ENCODE measurements around the gene PRR5. TPM values are rescaled to one million over a fixed set of nuclear protein-coding genes. Genes with fewer than 3 reads are reported as not detected.

The PRR5 gene
- total and polyA plus RNA-seq, 2 of the 13 experiments (the other 11 are each of a cell fraction or from before 2014, with no cell fraction given), result 11.6 to 27.5 TPM

DNA sequence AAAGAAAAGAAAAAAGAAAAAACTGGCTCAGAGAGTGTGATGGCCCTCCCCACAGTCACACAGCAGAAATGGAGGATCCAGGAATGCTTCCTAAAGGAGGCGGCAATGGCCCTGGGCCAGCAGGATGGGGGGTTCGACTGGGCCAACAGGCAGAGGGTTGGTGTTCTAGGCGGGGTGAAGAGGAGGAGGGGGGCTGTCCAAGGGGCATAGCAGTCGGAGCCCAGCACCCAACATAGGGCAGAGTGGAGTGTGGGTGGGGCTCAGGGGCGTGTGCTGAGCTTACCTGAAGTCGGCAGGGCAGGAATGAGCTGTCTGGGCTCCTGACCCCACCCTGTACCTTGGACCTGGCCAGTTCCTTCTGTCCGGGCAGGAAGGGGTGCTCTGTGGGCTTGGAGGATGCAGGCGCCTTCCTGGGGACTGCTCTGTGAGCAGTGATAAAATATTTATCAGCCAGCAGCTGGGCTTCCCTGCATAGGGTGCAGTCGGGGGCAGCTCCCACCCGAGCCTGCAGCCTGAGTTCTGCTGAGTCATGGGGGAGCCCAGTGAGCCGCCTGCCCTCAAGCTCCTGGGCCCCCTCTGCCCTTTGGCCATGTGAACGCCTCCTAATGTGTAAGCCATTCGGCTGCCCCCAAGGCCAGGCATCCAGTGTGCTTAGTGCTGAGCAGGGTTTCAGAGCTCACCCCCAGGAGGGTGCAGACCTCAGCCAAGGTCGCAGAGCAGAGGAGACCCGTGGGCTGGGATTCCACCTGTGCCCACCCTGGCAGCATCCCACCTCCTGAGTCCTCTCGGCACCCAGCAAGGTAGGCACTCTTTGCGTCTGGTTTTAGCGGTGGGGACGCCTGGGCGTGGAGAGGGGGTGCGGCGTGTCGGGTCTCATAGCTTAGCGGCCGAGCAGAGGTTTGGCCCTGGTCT is 25.3 kb upstream of the PRR5 start (continued):
- TF ChIP-seq, protein P1, sequence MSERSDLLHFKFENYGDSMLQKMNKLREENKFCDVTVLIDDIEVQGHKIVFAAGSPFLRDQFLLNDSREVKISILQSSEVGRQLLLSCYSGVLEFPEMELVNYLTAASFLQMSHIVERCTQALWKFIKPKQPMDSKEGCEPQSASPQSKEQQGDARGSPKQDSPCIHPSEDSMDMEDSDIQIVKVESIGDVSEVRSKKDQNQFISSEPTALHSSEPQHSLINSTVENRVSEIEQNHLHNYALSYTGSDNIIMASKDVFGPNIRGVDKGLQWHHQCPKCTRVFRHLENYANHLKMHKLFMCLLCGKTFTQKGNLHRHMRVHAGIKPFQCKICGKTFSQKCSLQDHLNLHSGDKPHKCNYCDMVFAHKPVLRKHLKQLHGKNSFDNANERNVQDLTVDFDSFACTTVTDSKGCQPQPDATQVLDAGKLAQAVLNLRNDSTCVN (CRISPR knock-in tag; IDR thresholded peaks at IDR 0.05; ENCODE audit: borderline replicate concordance), result no peak
- TF ChIP-seq, protein P2, sequence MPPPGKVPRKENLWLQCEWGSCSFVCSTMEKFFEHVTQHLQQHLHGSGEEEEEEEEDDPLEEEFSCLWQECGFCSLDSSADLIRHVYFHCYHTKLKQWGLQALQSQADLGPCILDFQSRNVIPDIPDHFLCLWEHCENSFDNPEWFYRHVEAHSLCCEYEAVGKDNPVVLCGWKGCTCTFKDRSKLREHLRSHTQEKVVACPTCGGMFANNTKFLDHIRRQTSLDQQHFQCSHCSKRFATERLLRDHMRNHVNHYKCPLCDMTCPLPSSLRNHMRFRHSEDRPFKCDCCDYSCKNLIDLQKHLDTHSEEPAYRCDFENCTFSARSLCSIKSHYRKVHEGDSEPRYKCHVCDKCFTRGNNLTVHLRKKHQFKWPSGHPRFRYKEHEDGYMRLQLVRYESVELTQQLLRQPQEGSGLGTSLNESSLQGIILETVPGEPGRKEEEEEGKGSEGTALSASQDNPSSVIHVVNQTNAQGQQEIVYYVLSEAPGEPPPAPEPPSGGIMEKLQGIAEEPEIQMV (CRISPR knock-in tag; IDR thresholded peaks at IDR 0.05; ENCODE audit: low read depth), result peak; percentile 20; the same call in 1 of the 2 replicates
- no peak for TF ChIP-seq MIER3 (CRISPR knock-in tag; IDR thresholded peaks at IDR 0.05; ENCODE audit: borderline replicate concordance)
- TF ChIP-seq, protein P3, sequence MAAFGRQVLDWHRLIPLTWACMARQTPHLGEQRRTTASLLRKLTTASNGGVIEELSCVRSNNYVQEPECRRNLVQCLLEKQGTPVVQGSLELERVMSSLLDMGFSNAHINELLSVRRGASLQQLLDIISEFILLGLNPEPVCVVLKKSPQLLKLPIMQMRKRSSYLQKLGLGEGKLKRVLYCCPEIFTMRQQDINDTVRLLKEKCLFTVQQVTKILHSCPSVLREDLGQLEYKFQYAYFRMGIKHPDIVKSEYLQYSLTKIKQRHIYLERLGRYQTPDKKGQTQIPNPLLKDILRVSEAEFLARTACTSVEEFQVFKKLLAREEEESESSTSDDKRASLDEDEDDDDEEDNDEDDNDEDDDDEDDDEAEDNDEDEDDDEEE (CRISPR knock-in tag; IDR thresholded peaks at IDR 0.05), result no peak; the same call in 1 of the 2 replicates
- TF ChIP-seq SALL2 (CRISPR knock-in tag; IDR thresholded peaks at IDR 0.05), result peak; percentile 52; the same call in 1 of the 2 replicates
- TF ChIP-seq ZNF253 (CRISPR knock-in tag; IDR thresholded peaks at IDR 0.05; ENCODE audit: borderline replicate concordance), result no peak
- TF ChIP-seq ZNF296 (CRISPR knock-in tag; conservative IDR thresholded peaks at IDR 0.05), result no peak
- TF ChIP-seq ZNF143 (CRISPR knock-in tag; IDR thresholded peaks at IDR 0.05), result no peak
- no peak for TF ChIP-seq RFX3 (CRISPR knock-in tag; IDR thresholded peaks at IDR 0.05)
- TF ChIP-seq ZNF260 (CRISPR knock-in tag; IDR thresholded peaks at IDR 0.05; ENCODE audit: borderline replicate concordance, low read depth), result no peak
